ENCODE data around the gene PRKAR2B.

PRKAR2B gene

DNA sequence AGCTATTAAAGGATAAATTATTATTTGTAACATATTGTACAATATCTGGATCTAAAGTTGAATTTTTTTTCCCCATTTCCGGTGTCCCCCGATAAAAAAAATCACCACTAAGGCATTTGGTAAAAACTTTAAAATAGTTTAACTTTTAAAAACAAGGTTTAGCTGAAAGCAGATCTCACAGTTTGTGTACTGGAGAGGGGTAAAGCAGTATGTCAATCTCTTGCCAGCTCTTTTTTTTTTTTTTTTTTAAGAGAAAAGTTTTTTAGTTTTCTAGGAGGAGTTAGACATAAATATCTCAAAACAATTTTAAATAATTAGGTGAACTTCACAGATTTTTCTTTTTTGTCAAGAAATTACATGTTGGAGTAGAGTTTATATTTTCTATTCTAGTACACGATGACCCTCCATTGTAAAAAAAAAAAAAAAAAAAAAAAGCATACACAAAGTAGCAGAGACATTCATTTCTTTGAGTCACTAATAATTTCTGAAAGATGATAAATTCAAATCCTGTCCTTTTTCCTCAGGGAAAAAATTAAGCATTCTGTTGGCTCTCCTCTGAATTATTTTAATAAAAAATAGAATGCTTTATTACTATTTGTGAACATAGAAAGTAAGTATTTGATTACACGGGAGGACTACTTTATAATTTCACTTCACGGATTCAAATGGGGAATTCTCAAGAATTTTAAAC is 122.4 kb downstream of the PRKAR2B start:
- H3K9me3 ChIP-seq (ENCODE audit: control insufficient read depth in 1 of 2, low read length in 2 of 2), result no peaks in the 10 kb centered on the region
- H3K4me3 ChIP-seq (ENCODE audit: low read depth in 1 of 2, low read length in 2 of 2), result peak overlapping the region; percentile 68 to 91
- H3K27me3 ChIP-seq (ENCODE audit: control insufficient read depth in 1 of 2, insufficient read depth in 2 of 2, low read length in 2 of 2), result no peaks in the 10 kb centered on the region
- peaks cover 0 to 3% of the 10 kb centered on the region in 2 donors for H3K36me3 ChIP-seq (ENCODE audit: control insufficient read depth in 1 of 2, insufficient read depth in 2 of 2, low read length in 2 of 2)
- H3K27ac ChIP-seq (ENCODE audit: low read depth, low read length), result peak overlapping the region; percentile 96
- H3K9ac ChIP-seq (ENCODE audit: low read depth in 1 of 2, low read length in 2 of 2), result peak overlapping the region; percentile 58 to 97
- H3K4me1 ChIP-seq (ENCODE audit: control insufficient read depth in 1 of 2, insufficient read depth in 2 of 2, low read length in 2 of 2), result peaks cover 4 to 18% of the 10 kb centered on the region in 2 donors

DNA sequence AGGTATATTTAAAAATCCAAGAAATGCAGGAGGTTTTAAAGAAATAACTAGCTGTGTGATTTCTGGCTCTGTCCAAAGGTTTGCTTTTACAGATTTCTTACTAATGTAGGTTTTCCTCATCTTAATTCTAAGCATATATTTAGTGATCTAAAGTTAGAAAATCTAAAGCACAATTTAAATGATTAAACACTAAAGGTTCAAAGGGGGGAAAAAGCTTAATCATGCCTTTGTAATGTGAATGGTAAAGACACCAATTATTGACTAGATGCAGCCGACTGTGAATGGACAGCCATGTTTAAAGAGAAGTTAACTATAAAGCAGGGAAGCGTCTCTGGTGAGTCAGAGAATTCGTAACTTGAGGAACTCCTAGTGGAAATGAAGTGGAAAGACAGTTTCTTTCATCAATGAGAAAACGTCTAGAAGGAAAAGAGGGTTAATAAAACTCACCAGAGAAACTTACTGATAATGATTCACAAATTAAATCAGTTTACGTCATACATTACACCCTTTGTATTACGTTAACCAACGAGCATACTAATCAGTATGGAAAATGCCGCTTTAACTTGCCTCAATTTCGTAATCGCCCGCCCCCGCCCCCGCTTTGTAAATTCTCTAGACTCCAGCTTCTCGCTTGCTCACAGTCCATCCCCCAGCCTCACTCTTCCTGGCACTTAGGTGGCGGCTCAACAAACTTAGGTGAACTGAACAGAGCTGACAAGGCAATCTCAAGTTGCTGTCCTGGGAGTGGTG is 123.2 kb downstream of the PRKAR2B start:
- H3K36me3 ChIP-seq (ENCODE audit: control insufficient read depth in 1 of 2, insufficient read depth in 2 of 2, low read length in 2 of 2), result peaks cover 0 to 3% of the 10 kb centered on the region in 2 donors
- H3K27me3 ChIP-seq (ENCODE audit: control insufficient read depth in 1 of 2, insufficient read depth in 2 of 2, low read length in 2 of 2), result no peaks in the 10 kb centered on the region
- peaks cover 4 to 23% of the 10 kb centered on the region in 2 donors for H3K4me1 ChIP-seq (ENCODE audit: control insufficient read depth in 1 of 2, insufficient read depth in 2 of 2, low read length in 2 of 2)
- peak overlapping the region; percentile 96 for H3K27ac ChIP-seq (ENCODE audit: low read depth, low read length)
- H3K9me3 ChIP-seq (ENCODE audit: control insufficient read depth in 1 of 2, low read length in 2 of 2), result no peaks in the 10 kb centered on the region
- H3K9ac ChIP-seq (ENCODE audit: low read depth in 1 of 2, low read length in 2 of 2), result peak overlapping the region; percentile 58 to 97
- H3K4me3 ChIP-seq (ENCODE audit: low read depth in 1 of 2, low read length in 2 of 2), result peak overlapping the region; percentile 68 to 91

DNA sequence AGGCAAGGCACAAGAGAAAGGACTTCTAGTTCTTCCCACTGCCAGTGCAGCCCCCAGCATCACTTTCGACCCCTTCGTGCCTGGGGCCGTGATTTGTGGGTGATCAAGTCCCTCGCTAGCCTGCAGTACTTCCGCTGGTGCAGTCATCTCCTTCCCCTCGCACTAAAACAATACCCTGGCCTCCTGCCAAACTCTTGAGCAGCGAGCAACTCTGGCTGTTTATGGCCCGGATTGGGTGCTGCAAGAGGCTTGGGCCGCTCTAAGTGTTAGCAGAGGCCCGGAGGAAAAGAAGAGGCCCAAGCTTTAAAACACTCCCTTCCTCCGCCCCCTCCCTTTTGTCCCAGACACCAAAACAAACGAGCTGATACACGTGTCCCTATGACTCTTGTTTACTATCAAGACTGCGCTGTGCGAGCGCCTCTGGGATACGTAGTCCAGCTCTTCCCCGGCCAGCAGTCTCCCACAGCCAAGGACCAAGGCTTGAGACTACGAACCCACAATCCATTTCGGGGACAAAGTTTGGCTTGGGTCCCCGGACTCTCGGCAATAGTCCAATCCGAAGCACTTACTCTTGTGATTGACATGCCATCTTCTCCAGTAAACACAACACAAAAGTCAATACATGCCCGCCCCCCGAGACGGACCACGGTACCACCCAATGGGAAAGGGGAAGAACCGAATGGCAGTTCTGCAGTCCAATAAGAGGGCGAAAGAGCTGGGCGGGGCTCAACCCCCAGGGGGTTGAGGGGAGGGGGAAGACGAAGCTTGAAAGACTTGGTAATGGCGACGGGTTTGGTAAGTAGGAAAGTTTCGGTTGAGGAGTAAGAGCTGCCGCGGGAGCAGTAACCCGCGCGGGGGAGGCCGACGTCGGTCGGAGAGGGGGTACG is 124.0 kb downstream of the PRKAR2B start, which contains the start of gene HBP1:
HBP1 (plus strand) TSS at position 771 of the 887 bp plus-strand sequence. CDS start 10,891 bp downstream, outside the sequence.
- Histone ChIP-seq H3K4me1 (ENCODE audit: control insufficient read depth in 1 of 2, insufficient read depth in 2 of 2, low read length in 2 of 2) (peaks cover 4 to 25% of the 10 kb centered on the region in 2 donors), H3K36me3 (ENCODE audit: control insufficient read depth in 1 of 2, insufficient read depth in 2 of 2, low read length in 2 of 2) (peaks cover 0 to 3% of the 10 kb centered on the region in 2 donors), H3K9ac (ENCODE audit: low read depth in 1 of 2, low read length in 2 of 2) (peak within 1 kb of the TSS; percentile 79 to 97), H3K4me3 (ENCODE audit: low read depth in 1 of 2, low read length in 2 of 2) (peak within 1 kb of the TSS; percentile 68 to 91), H3K9me3 (ENCODE audit: control insufficient read depth in 1 of 2, low read length in 2 of 2) (no peaks in the 10 kb centered on the region), H3K27ac (ENCODE audit: low read depth, low read length) (peak within 1 kb of the TSS; percentile 96), H3K27me3 (ENCODE audit: control insufficient read depth in 1 of 2, insufficient read depth in 2 of 2, low read length in 2 of 2) (no peaks in the 10 kb centered on the region)

GRCh38 chr7:107169120-107170050 is 124.9 kb downstream of the PRKAR2B start:
- H3K4me3 ChIP-seq (ENCODE audit: low read depth in 1 of 2, low read length in 2 of 2), result peak overlapping the region; percentile 67 to 89
- peak overlapping the region; percentile 96 for H3K27ac ChIP-seq (ENCODE audit: low read depth, low read length)
- H3K4me1 ChIP-seq (ENCODE audit: control insufficient read depth in 1 of 2, insufficient read depth in 2 of 2, low read length in 2 of 2), result peaks cover 14 to 34% of the 10 kb centered on the region in 2 donors
- no peaks in the 10 kb centered on the region for H3K9me3 ChIP-seq (ENCODE audit: control insufficient read depth in 1 of 2, low read length in 2 of 2)
- peaks cover 0 to 3% of the 10 kb centered on the region in 2 donors for H3K36me3 ChIP-seq (ENCODE audit: control insufficient read depth in 1 of 2, insufficient read depth in 2 of 2, low read length in 2 of 2)
- H3K27me3 ChIP-seq (ENCODE audit: control insufficient read depth in 1 of 2, insufficient read depth in 2 of 2, low read length in 2 of 2), result no peaks in the 10 kb centered on the region
- peak overlapping the region; percentile 79 to 91 for H3K9ac ChIP-seq (ENCODE audit: low read depth in 1 of 2, low read length in 2 of 2)

DNA sequence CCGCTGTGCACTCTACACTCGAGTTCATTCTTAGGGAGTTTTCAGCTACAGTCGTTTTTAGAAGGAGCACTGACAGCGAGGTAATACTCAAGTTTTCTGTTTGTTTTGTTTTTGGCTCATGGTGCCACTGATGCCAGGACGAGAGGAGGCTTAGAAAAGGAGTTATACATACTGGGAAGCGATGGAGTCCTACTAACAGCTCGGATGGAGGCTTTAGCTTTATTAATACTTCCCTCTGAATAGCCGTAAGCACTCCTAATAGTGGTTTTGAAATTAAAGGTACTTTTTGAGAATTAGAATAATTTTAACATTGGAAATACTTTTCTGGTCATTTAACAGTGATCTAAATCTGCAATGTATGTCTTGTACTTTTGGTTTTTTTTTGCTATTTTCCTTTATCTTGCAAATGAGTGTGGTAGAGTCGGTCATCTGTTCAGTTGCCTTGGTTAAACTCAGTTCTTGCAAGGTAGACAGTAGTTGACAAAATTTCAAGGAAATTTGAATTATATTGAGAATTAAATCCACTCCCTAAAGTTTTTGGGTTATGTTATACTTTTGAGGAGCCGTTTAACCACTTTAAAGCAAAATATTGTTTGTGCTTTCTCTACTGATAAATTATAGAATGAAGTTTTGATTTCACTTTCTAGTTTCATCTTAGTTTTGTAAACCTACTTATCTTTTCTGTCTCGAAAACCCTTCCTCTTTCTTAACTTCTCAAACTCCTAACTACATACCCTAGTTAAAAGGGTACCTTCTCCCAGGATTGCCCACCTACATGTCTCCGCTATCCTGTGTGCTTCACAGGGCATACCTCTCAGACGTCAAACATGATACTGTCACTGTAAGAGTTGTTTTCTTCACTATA is 125.8 kb downstream of the PRKAR2B start:
- Histone ChIP-seq H3K27ac (ENCODE audit: low read depth, low read length) (peak overlapping the region; percentile 96), H3K27me3 (ENCODE audit: control insufficient read depth in 1 of 2, insufficient read depth in 2 of 2, low read length in 2 of 2) (no peaks in the 10 kb centered on the region), H3K9me3 (ENCODE audit: control insufficient read depth in 1 of 2, low read length in 2 of 2) (no peaks in the 10 kb centered on the region), H3K9ac (ENCODE audit: low read depth in 1 of 2, low read length in 2 of 2) (peak overlapping the region; percentile 22 to 91), H3K36me3 (ENCODE audit: control insufficient read depth in 1 of 2, insufficient read depth in 2 of 2, low read length in 2 of 2) (peaks cover 0 to 3% of the 10 kb centered on the region in 2 donors), H3K4me1 (ENCODE audit: control insufficient read depth in 1 of 2, insufficient read depth in 2 of 2, low read length in 2 of 2) (peaks cover 16 to 32% of the 10 kb centered on the region in 2 donors), H3K4me3 (ENCODE audit: low read depth in 1 of 2, low read length in 2 of 2) (peak overlapping the region; percentile 67 to 89)

DNA sequence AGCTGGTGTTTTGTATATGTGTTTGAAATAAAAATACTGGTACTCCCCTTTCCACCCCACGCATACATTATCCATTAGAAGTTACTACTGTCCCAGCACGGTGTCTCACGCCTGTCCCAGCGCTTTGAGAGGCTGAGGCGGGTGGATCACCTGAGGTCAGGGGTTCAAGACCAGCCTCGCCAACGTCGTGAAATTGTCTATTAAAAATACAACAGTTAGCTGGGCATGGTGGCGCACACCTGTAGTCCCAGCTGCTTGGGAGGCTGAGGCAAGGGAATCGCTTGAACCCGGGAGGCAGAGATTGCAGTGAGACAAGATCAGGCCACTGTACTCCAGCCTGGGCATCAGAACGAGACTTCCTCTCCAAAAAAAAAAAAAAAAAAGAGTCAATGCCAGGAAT is 127.0 kb downstream of the PRKAR2B start:
- Histone ChIP-seq H3K4me3 (ENCODE audit: low read depth in 1 of 2, low read length in 2 of 2) (no peak overlapping the region), H3K36me3 (ENCODE audit: control insufficient read depth in 1 of 2, insufficient read depth in 2 of 2, low read length in 2 of 2) (peaks cover 0 to 3% of the 10 kb centered on the region in 2 donors), H3K27me3 (ENCODE audit: control insufficient read depth in 1 of 2, insufficient read depth in 2 of 2, low read length in 2 of 2) (no peaks in the 10 kb centered on the region), H3K9ac (ENCODE audit: low read depth in 1 of 2, low read length in 2 of 2) (no peak overlapping the region), H3K4me1 (ENCODE audit: control insufficient read depth in 1 of 2, insufficient read depth in 2 of 2, low read length in 2 of 2) (peaks cover 16 to 30% of the 10 kb centered on the region in 2 donors), H3K27ac (ENCODE audit: low read depth, low read length) (no peak overlapping the region), H3K9me3 (ENCODE audit: control insufficient read depth in 1 of 2, low read length in 2 of 2) (no peaks in the 10 kb centered on the region)

GRCh38 chr7:107172276-107173032 is 127.9 kb downstream of the PRKAR2B start:
- Histone ChIP-seq H3K9ac (ENCODE audit: low read depth in 1 of 2, low read length in 2 of 2) (no peak overlapping the region), H3K9me3 (ENCODE audit: control insufficient read depth in 1 of 2, low read length in 2 of 2) (no peaks in the 10 kb centered on the region), H3K36me3 (ENCODE audit: control insufficient read depth in 1 of 2, insufficient read depth in 2 of 2, low read length in 2 of 2) (peaks cover 0 to 7% of the 10 kb centered on the region in 2 donors), H3K27me3 (ENCODE audit: control insufficient read depth in 1 of 2, insufficient read depth in 2 of 2, low read length in 2 of 2) (no peaks in the 10 kb centered on the region), H3K4me1 (ENCODE audit: control insufficient read depth in 1 of 2, insufficient read depth in 2 of 2, low read length in 2 of 2) (peaks cover 16 to 30% of the 10 kb centered on the region in 2 donors), H3K4me3 (ENCODE audit: low read depth in 1 of 2, low read length in 2 of 2) (no peak overlapping the region), H3K27ac (ENCODE audit: low read depth, low read length) (no peak overlapping the region)

DNA sequence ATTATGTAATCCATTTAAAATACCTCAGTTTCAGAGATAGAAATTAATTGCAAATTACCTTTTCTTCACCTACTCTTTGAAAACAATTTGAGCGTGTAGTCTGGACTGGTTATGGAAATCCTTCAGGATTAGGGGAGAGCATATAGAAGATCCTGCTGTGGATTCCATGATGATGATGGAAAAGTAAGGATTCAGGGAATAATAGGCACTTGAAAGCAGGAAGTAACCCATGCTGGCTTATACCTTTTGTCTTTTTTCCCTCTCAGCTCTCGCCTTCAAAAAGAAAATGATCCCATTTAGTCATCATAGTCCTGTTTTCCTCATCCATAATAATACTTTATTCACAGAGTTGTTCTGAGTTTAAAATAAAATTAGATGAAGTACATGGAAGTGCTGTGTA is 128.7 kb downstream of the PRKAR2B start:
- Histone ChIP-seq H3K9ac (ENCODE audit: low read depth in 1 of 2, low read length in 2 of 2) (no peak overlapping the region), H3K4me3 (ENCODE audit: low read depth in 1 of 2, low read length in 2 of 2) (no peak overlapping the region), H3K27ac (ENCODE audit: low read depth, low read length) (no peak overlapping the region), H3K27me3 (ENCODE audit: control insufficient read depth in 1 of 2, insufficient read depth in 2 of 2, low read length in 2 of 2) (no peaks in the 10 kb centered on the region), H3K9me3 (ENCODE audit: control insufficient read depth in 1 of 2, low read length in 2 of 2) (no peaks in the 10 kb centered on the region), H3K36me3 (ENCODE audit: control insufficient read depth in 1 of 2, insufficient read depth in 2 of 2, low read length in 2 of 2) (peaks cover 0 to 7% of the 10 kb centered on the region in 2 donors), H3K4me1 (ENCODE audit: control insufficient read depth in 1 of 2, insufficient read depth in 2 of 2, low read length in 2 of 2) (peaks cover 16 to 30% of the 10 kb centered on the region in 2 donors)
